GM06990 (cell line): Measurements from ENCODE around the gene DCXR.
A peak's percentile ranks its signal among the peaks of the same experiment; 100 is the strongest.

Source experiments
- DNase-seq: peaks from one replicate; pipeline ENCODE4 v3.0.0-alpha.2; 2011; ENCODE audit not compliant: insufficient read length; ENCODE audit errors: extremely low read depth
- H3K27me3 ChIP-seq: replicated peaks from 2 replicates; pipeline ENCODE4 v1.6.0; 2011; ENCODE audit warnings: low read length; ENCODE audit not compliant: control insufficient read depth, insufficient read depth
- H3K36me3 ChIP-seq: 2 replicates; pipeline ENCODE4 v1.5.1; 2011; ENCODE audit warnings: low read length; ENCODE audit not compliant: control insufficient read depth, insufficient read depth
- H3K4me3 ChIP-seq: replicated peaks from 2 replicates; pipeline ENCODE4 v1.5.1; 2011; ENCODE audit warnings: low read depth, mild to moderate bottlenecking, control low read depth, low read length
- TF ChIP-seq, protein P1 (sequence below): IDR thresholded peaks from 2 replicates; pipeline ENCODE4 v1.5.1; 2011; ENCODE audit warnings: low read length, control low read depth, mild to moderate bottlenecking, inconsistent platforms; ENCODE audit not compliant: insufficient read depth, poor library complexity, severe bottlenecking

DCXR gene

GRCh38 chr17:82061047-82061925 is 23.8 kb upstream of the DCXR start:
- TF ChIP-seq, protein P1, sequence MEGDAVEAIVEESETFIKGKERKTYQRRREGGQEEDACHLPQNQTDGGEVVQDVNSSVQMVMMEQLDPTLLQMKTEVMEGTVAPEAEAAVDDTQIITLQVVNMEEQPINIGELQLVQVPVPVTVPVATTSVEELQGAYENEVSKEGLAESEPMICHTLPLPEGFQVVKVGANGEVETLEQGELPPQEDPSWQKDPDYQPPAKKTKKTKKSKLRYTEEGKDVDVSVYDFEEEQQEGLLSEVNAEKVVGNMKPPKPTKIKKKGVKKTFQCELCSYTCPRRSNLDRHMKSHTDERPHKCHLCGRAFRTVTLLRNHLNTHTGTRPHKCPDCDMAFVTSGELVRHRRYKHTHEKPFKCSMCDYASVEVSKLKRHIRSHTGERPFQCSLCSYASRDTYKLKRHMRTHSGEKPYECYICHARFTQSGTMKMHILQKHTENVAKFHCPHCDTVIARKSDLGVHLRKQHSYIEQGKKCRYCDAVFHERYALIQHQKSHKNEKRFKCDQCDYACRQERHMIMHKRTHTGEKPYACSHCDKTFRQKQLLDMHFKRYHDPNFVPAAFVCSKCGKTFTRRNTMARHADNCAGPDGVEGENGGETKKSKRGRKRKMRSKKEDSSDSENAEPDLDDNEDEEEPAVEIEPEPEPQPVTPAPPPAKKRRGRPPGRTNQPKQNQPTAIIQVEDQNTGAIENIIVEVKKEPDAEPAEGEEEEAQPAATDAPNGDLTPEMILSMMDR, result no peak
- Histone ChIP-seq H3K27me3 (no peaks in the 10 kb centered on the region), H3K4me3 (no peak overlapping the region), H3K36me3 (peaks cover 41% of the 10 kb centered on the region)
- peak; percentile 13 for DNase-seq

DNA sequence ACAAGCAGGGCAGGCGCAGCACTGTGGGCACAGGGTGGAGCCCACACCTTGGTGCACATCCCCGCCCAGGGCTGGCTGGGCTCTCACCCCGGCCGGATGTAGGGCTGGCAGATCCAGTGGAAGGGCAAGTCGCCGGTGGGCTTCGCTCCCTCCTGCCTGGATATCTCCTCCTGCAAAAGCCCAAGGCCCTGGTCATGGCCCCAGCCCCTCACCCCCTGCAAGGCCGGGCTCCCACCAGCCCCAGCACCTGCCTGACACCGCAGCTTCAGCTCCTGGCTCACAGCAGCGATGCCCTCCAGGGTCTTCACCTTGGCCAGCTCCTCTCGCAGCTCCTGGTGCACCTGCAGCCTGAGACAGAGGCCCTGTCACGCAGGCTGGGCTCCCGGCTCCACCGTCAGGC is 23.1 kb upstream of the DCXR start:
- TF ChIP-seq, protein P1, result no peak
- no peak overlapping the region for H3K4me3 ChIP-seq

DNA sequence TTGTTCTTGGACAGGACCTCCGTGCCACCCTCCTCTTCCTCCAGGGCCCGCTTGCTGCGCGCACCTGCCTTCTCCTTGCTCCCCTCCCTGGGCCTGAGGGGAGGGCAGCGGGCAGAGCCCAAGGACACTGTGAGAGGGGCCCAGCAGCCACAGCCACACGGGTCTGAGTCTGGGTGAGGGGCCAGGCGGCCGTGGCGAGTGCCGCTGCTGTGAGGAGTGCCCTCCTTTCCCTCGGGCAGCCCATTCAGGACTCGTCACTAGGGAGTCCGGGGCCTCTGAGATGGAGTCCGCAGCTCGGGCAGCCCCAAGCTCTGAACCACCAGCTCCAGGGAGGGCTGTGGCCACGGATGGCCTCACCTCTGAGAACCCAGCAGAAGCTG is 22.5 kb upstream of the DCXR start:
- Histone ChIP-seq H3K27me3 (no peaks in the 10 kb centered on the region), H3K4me3 (no peak overlapping the region), H3K36me3 (peaks cover 50% of the 10 kb centered on the region)
- TF ChIP-seq, protein P1, result no peak
- DNase-seq, result peak; percentile 13

More for the DNA sequence above, 23.1 kb upstream of the DCXR start:
- H3K36me3 ChIP-seq, result peaks cover 45% of the 10 kb centered on the region
- no peaks in the 10 kb centered on the region for H3K27me3 ChIP-seq
- DNase-seq, result peak; percentile 9

GRCh38 chr17:82059272-82060000 is 21.9 kb upstream of the DCXR start:
- H3K27me3 ChIP-seq, result no peaks in the 10 kb centered on the region
- DNase-seq, result peak; percentile 22
- TF ChIP-seq, protein P1, result no peak
- peaks cover 54% of the 10 kb centered on the region for H3K36me3 ChIP-seq
- no peak overlapping the region for H3K4me3 ChIP-seq

- H3K36me3 ChIP-seq, result peaks cover 56% of the 10 kb centered on the region
- TF ChIP-seq, protein P1, result no peak
- H3K4me3 ChIP-seq, result no peak overlapping the region
- H3K27me3 ChIP-seq, result no peaks in the 10 kb centered on the region
- DNase-seq, result peak; percentile 8
Measured at GRCh38 chr17:82058855-82059249, 21.4 kb upstream of the DCXR start.
